Stimulated activated CD4-positive, alpha-beta T cell treated with anti-CD3 and anti-CD28 coated beads, Interleukin-2, amount 100 ng/mL, for 4 hours (primary cell): Measurements from ENCODE around the gene MPST.

Experiments
- DNase-seq: peaks from one replicate; pipeline ENCODE4 v3.0.0-alpha.2; 2020; ENCODE audit warnings: low read depth

Gene MPST

DNA sequence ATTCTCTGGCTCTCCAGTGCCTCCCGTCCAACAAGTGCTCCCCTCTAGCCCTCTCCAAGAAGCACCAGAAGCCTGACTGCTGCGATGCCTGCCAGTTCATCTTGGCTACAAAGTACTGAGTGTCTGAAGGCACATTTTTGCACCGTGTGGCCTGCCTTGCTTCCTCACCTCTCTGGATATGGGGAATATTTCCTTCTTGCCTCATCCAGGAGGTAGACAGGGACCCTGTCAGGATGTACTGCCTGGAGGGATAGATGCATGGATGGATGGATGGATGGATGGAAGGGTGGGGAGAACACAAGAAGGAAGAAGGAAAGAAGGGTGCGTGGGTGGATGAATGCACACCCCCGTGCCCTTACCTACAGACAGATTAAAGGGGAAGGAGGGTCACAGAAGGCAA lies 59.6 kb downstream of the MPST start:
- DNase-seq: no peak
